22Rv1 (cell line): ENCODE results near the gene MORN5.

ENCODE experiments used
- H3K27ac ChIP-seq: fragments of 450-650 bp; 2 replicates; pipeline ENCODE4 v1.5.1; 2017
- CTCF ChIP-seq: fragments of 450-650 bp; IDR thresholded peaks from 2 replicates; pipeline ENCODE4 v1.5.1; 2017; ENCODE audit warnings: mild to moderate bottlenecking
- ZFX ChIP-seq: fragments of 450-650 bp; IDR thresholded peaks from 2 replicates; pipeline ENCODE4 v1.6.1; 2017; ENCODE audit warnings: antibody characterized with exemption, borderline replicate concordance

The MORN5 gene

GRCh38 chr9:122138560-122139268 lies 21.0 kb upstream of the MORN5 start:
- no peak for TF ChIP-seq ZFX
- no peak for TF ChIP-seq CTCF

GRCh38 chr9:122140368-122141193 lies 19.1 kb upstream of the MORN5 start:
- H3K27ac ChIP-seq: no peak overlapping the region
- TF ChIP-seq ZFX (no peak), CTCF (no peak)

More at GRCh38 chr9:122138560-122139268, 21.0 kb upstream of the MORN5 start:
- H3K27ac ChIP-seq: no peak overlapping the region

- H3K27ac ChIP-seq: no peak overlapping the region
- no peak for TF ChIP-seq CTCF
- TF ChIP-seq ZFX: no peak
These were observed 18.0 kb upstream of the MORN5 start for GRCh38 chr9:122141671-122142070.

- H3K27ac ChIP-seq: no peak overlapping the region
- TF ChIP-seq ZFX (no peak), CTCF (no peak)
These were observed 16.4 kb upstream of the MORN5 start for GRCh38 chr9:122143296-122143695.

GRCh38 chr9:122143876-122144405 lies 15.8 kb upstream of the MORN5 start:
- no peak overlapping the region for H3K27ac ChIP-seq
- TF ChIP-seq ZFX: no peak
- no peak for TF ChIP-seq CTCF

- no peak for TF ChIP-seq ZFX
- peak; percentile 67 for TF ChIP-seq CTCF
- H3K27ac ChIP-seq: no peak overlapping the region
These were observed 14.7 kb upstream of the MORN5 start for GRCh38 chr9:122144836-122145591.
